Stimulated activated CD4-positive, alpha-beta T cell treated with anti-CD3 and anti-CD28 coated beads, Interleukin-12 subunit alpha, Interleukin-12 subunit beta, amount 100 ng/mL, for 4 hours (primary cell): ENCODE results near the gene CDHR1.
"Not testable (repeated sequence)": the region's sequence is repeated elsewhere in the genome, so short reads cannot be mapped to it uniquely, and the experiment has no call there.

Source experiments
- DNase-seq: peaks from one replicate; pipeline ENCODE4 v3.0.0-alpha.2; 2020

Gene CDHR1

GRCh38 chr10:84176351-84176750 is 18.0 kb upstream of the CDHR1 start:
- no peak for DNase-seq

DNA sequence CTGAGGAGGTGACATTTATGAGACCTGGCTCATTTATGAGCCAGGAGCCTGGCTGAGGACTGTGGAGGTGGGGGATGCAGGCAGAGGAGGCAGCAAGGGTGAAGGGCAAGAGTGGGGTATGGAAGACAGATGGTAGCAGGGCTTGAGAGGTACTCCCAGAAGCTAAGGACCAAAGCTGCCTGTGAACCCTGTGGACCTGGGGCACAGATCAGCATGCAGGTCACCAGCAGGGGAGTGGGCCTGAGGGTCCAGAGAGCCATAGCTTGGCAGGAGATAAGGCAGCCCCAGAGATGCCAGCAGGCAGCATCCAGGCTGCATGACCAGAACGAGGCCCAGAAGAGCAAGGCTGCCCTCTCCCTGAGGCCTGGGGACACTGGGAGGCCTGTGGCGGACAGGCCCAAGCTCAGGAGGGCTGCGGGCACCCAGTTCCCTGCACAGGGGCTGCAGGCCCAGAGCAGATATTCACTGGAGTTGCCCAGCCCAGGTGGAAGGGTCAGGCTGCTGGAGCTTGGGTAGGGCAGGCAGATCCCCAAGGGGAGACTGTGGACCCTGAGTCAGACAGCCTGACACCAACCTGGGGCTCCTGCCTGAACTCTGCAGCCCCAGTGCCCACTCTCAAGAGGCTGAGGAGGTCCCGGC is 17.4 kb upstream of the CDHR1 start:
- DNase-seq = no peak

GRCh38 chr10:84177541-84178141 is 16.7 kb upstream of the CDHR1 start:
- DNase-seq = no peak

- DNase-seq = no peak
Observed at GRCh38 chr10:84178160-84178609, 16.2 kb upstream of the CDHR1 start.

- no peak for DNase-seq
Observed at GRCh38 chr10:84179059-84179710, 15.2 kb upstream of the CDHR1 start.

DNA sequence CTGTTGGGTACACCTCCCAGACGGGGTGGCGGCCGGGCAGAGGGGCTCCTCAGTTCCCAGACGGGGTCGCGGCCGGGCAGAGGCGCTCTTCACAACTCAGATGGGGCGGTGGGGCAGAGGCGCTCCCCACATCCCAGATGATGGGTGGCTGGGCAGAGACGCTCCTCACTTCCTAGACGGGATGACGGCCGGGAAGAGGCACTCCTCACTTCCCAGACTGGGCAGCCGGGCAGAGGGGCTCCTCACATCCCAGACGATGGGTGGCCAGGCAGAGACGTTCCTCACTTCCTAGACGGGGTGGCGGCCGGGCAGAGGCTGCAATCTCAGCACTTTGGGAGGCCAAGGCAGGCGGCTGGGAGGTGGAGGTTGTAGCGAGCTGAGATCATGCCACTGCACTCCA is 14.0 kb upstream of the CDHR1 start:
- not testable (repeated sequence) for DNase-seq

- no peak for DNase-seq
Observed at GRCh38 chr10:84181631-84182030, 12.7 kb upstream of the CDHR1 start.

DNA sequence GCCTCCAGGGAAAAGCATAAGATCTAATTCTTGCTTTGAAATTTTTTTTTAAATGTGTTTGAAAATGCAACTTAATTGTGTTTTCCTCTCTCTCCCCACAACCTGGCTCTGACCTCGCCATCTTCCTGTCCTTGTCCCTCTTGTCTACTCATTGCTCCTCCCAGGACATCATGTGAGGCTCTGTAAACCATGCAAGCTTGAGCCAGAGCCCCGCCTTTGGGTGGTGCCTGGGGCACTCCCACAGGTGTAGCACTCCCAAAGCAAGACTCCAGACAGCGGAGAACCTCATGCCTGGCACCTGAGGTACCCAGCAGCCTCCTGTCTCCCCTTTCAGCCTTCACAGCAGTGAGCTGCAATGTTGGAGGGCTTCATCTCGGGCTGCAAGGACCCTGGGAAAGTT is 9.8 kb upstream of the CDHR1 start:
- DNase-seq = no peak

DNA sequence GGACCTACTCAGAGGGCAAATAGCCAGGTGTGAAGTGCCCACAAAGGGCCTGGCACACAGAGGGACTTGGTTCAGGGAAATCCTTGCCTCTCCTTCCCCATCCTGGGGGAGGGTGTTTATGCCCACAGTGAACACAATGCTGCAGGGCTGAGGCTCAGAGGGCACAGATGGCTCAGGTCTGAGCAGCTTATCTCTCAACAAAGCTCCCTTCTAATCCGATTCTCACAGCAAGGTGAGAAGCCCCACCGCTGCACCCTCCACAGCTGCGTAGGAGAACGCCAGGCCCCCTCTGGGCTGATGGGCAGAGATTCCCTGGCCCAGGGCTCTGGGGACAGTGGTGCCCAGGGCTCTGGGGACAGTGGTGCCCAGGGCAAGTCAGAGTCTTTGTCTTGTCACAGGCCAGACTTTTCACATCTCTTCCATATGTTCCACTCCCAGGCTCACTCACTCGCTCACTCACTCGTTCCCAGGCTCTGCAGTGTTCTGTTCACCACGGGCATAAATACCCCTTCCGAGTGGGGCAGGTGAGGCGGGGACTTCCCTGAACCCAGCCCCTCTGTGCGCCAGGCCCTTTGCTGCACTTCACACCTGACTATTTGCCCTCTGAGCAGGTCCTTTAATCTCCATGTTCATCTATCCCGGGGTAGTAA is 8.7 kb upstream of the CDHR1 start:
- no peak for DNase-seq

GRCh38 chr10:84188815-84189214 is 5.5 kb upstream of the CDHR1 start:
- DNase-seq = no peak

DNA sequence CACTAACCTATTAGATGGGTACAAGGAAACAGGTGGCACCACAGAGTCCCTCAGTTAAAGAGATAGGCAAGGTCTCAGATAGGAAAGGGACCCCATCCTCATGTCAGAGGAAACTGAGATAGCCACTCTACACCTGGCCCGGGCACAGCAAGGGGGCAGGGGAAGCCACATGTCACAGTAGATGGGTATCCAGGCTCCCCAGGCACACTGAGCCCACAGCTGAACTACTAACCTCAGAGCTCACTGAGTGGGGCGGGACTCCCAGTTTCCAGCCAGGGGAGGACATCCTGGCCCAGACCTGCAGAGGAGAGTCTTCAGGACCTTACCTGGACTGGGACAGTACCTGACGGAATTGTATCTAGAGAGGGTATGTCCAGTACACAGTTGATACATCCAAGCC is 3.7 kb upstream of the CDHR1 start:
- DNase-seq = no peak

DNA sequence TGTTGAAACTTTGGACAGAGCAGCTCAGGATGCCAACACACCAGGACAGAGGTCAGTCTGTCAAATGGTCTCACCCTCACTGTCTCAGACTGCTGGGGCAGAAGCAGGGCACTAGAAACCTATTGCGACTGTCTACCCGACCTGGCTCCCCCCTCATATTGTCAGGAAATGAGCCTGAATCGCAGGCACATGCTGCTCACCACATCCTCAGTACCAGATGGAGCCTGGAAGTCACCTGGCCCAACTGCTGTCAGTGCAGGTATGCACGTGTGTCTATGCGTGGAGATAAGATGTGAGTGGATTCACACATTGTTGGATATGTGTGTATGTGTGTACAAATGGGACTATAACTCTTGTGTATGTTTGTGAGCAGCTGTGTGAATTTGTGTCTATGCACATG is 3.2 kb upstream of the CDHR1 start:
- DNase-seq = no peak

DNA sequence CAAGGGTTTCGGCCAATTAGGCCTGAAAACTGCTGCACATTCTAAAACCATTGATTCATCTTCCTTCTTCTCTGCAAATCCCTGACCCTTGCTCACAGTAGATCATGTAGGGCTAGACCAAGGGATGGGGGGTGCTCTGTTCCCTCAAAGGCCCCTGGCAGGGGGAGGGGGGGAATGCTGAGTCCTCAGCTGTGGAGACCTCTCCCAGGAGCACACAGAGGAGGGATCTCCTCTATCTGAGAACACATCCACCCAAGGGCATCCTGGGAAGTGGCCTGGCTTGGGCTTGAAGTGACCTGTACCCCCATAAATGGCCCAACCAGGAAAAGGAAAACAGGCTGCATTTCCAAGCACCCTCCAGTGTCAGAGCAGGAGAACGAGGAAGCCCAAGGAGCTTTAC is 1.0 kb upstream of the CDHR1 start:
- no peak for DNase-seq

DNA sequence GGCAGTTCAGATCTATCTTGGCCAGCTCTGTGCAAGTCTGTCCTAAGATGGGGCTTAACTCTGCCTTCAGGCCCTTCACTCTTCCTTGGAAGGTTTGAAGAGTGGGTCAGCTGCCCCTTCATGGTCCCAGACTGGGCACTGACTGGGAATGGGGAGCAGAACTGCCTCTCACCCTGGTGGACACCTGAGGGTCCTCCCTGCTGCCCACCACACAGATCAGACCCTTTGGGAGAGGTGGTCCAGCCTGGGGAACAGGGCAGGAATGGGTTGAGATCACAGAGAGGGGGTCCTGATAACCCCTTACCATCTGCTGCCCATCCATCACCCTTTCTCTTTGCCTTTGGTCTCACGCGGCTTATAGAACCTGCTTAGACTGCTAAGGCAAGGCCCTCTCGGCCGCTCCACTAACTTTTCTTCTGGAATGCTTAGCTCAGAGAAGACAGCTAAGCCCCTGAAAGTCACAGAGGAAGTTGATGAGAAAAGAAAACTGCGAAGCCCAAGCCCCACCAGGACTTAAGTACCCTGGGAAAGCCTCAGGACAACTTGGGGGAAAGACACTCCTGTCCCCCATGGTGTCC is 402 bp upstream of the CDHR1 start:
- DNase-seq = no peak

DNA sequence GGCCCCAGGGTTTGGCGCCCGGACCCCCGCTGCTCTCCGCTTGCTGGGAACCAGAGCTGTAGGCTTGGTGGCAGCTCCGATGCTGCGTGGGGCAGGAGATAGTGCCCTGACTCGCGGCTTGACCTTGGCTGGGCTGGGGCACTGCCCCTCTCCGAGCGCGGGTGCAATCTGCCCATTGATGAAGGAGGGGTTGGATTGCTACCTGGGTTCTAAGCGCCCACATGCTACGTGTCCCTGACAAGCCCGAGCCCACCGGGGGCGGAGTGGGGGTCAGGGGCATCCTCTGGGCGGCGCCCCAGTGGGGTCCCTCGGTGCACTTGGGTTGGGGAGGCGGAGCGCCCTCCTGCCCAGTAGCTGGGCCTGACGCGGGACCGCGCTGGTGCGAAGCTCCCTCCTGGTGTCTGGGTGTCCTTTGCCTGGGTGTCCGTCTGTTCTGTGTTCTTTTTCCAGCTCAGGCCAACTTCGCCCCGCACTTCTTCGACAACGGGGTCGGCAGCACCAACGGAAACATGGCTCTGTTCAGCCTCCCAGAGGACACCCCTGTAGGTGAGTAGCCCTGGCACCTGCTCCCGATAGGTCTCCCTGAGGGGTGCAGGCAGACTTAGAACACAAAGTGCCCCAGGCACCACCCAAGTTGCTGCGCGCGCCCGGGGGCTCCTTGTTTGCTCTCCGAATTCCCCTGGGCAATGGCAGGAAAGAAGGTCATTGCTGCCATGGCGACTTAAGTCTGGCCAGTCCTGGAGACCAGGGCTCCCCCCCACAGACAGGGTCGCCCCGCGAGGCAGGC is 900 bp downstream of the CDHR1 start:
- DNase-seq = no peak

- no peak for DNase-seq
Observed at GRCh38 chr10:84196083-84196482, 1.7 kb downstream of the CDHR1 start.

GRCh38 chr10:84196941-84197340 is 2.6 kb downstream of the CDHR1 start:
- no peak for DNase-seq

DNA sequence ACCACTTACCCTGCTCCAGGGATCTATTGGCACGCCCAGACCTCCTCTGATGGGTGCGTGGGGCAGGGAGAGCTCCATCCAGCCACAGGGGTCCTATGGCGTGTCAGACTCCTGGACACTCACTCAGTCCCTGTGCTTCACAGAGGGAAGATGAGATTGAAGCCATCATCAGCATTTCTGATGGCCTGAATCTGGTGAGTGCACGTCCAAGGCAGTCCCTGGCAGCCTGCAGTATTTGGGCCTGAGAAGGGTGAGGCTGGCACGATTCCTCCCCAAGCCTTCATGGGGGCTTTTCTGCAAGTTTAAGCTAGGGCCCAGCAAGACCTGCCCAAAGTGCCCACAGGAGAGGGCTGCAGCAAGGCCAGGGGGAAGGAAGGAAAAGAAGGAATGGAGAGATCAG is 3.3 kb downstream of the CDHR1 start:
- no peak for DNase-seq

- DNase-seq = no peak
Observed at GRCh38 chr10:84198206-84198915, 4.0 kb downstream of the CDHR1 start.

DNA sequence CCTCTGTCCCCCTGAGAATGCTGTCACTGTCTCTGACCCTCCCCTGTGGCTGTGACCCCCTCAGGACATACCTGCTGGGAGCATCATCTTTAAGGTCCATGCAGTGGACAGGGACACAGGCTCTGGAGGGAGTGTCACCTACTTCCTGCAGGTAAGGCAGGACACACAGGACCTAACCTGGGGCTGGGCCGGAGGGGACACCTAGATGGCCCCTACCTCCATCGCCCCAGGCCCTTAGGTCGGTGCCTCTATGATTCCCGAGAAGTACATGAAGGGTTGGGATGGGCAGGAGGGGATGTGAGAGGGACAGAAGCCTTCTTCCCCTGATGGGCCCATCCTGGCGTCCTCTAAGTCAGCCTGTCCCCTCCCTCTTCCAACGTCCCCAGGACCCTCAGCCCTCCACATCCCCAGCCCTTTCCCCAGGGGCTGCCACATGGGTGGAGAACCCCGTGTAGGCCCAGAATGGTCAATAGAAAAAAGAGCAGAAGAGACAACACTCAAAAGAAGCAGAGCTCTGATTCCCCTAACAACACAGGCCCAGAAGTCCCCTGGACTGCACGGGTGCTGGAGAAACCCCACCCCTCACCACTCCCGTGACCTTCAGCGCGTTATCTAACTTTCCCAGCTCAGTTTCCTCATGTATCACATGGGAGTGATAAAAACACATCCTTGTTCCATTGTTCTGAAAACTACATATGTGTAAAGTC is 6.4 kb downstream of the CDHR1 start:
- DNase-seq = no peak

DNA sequence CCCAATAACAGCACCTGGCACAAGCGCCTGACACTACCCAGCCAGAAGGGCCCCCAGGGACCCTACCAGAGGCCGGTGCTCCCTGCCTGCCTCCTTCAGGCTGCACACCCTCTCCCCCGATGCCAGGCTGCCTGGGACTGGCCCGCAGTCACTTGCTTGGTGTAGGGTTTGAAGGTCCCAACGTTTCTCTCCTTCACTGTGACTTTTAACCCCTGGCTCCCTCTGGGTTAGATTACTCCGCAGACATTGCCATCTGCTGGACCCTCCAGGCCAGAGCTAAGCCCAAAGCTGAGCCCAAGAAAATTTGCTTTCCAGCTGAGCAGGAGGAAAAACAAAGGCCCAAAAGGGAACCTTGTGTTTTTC is 6.9 kb downstream of the CDHR1 start:
- no peak for DNase-seq

- DNase-seq = no peak
Observed at GRCh38 chr10:84201682-84202081, 7.3 kb downstream of the CDHR1 start.
